MCF 10A (cell line): ENCODE results near the gene NLRC3. TPM values are rescaled to one million over a fixed set of nuclear protein-coding genes. Genes with fewer than 3 reads are reported as not detected.

Source experiments
- BruUV-seq: library from RNA; stranded (reverse); fragments of 400-500 nt; replicated peaks from 2 replicates; lab custom pipeline; 2021; lab: Mats Ljungman, UMichigan
- CTCF ChIA-PET: fragments of 300-600 bp; sonication (Branson Sonifier 250); formaldehyde crosslinking; extraction: SDS; loops from one replicate; lab custom pipeline; 2021; ENCODE audit warnings: antibody characterized with exemption, inconsistent platforms; lab: Yijun Ruan, JAX
- POLR2A ChIA-PET: fragments of 300-600, 350-650 bp; sonication (Branson Sonifier 250); formaldehyde crosslinking; extraction: SDS; loops from one replicate; lab custom pipeline; 2020; ENCODE audit warnings: antibody characterized with exemption, inconsistent platforms; lab: Yijun Ruan, JAX
- DNase-seq: peaks from one replicate; pipeline ENCODE4 v3.0.0-alpha.2; 2018; ENCODE audit not compliant: unreplicated experiment
- H3K27ac Mint-ChIP-seq: one replicate; pipeline ENCODE4 v1.8.0; 2022; ENCODE audit warnings: mild to moderate bottlenecking, low read depth, mixed read lengths; ENCODE audit not compliant: unreplicated experiment
- H3K27me3 Mint-ChIP-seq: one replicate; pipeline ENCODE4 v1.8.0; 2022; ENCODE audit warnings: mixed read lengths; ENCODE audit not compliant: insufficient read depth, unreplicated experiment
- H3K36me3 Mint-ChIP-seq: one replicate; pipeline ENCODE4 v1.8.0; 2022; ENCODE audit warnings: mild to moderate bottlenecking, moderate library complexity, mixed read lengths; ENCODE audit not compliant: insufficient read depth, unreplicated experiment
- H3K4me1 Mint-ChIP-seq: one replicate; pipeline ENCODE4 v1.8.0; 2022; ENCODE audit warnings: mixed read lengths; ENCODE audit not compliant: insufficient read depth, unreplicated experiment
- H3K4me3 Mint-ChIP-seq: one replicate; pipeline ENCODE4 v1.8.0; 2022; ENCODE audit warnings: mild to moderate bottlenecking, moderate library complexity, mixed read lengths; ENCODE audit not compliant: unreplicated experiment
- H3K9me3 Mint-ChIP-seq: one replicate; pipeline ENCODE4 v1.8.0; 2022; ENCODE audit warnings: mixed read lengths; ENCODE audit not compliant: unreplicated experiment
- CTCF ChIP-seq: fragments of 200-600 bp; IDR thresholded peaks from one replicate; pipeline ENCODE4 v1.8.0; 2022; ENCODE audit warnings: antibody characterized with exemption, mild to moderate bottlenecking; ENCODE audit not compliant: unreplicated experiment
- intact Hi-C: fragments of 100-400 bp; cut with micrococcal nuclease; formaldehyde crosslinking; loops from 2 replicates; pipeline ENCODE4 v1.14.1; 2022
- total RNA-seq: library from RNA; stranded (reverse); gene quantifications from 2 replicates; pipeline ENCODE4 v1.2.3, GENCODE V29; 2022

NLRC3 gene
- total RNA-seq, 1 experiment from 2014 or later, result not detected

- Mint-ChIP-seq H3K27ac (no peak overlapping the region), H3K36me3 (no peaks in the 10 kb centered on the region), H3K4me3 (no peak overlapping the region), H3K27me3 (no peaks in the 10 kb centered on the region), H3K4me1 (no peaks in the 10 kb centered on the region), H3K9me3 (no peaks in the 10 kb centered on the region)
- ChIA-PET CTCF (no interaction called here), POLR2A (no interaction called here)
- intact Hi-C loops, result no loop called here
- no TSS peak for BruUV-seq
- no peak for DNase-seq
- no peak for TF ChIP-seq CTCF
Observed at GRCh38 chr16:3595521-3596021, 18.4 kb upstream of the NLRC3 start.

GRCh38 chr16:3595110-3595486 is 17.9 kb upstream of the NLRC3 start:
- ChIA-PET CTCF (no interaction called here), POLR2A (no interaction called here)
- no peak for DNase-seq
- no peak for TF ChIP-seq CTCF
- H3K36me3 Mint-ChIP-seq, result no peaks in the 10 kb centered on the region
- no peaks in the 10 kb centered on the region for H3K4me1 Mint-ChIP-seq
- intact Hi-C loops, result no loop called here
- H3K27ac Mint-ChIP-seq, result no peak overlapping the region
- H3K4me3 Mint-ChIP-seq, result no peak overlapping the region
- H3K9me3 Mint-ChIP-seq, result no peaks in the 10 kb centered on the region
- no peaks in the 10 kb centered on the region for H3K27me3 Mint-ChIP-seq
- no TSS peak for BruUV-seq

- no peaks in the 10 kb centered on the region for H3K9me3 Mint-ChIP-seq
- no peaks in the 10 kb centered on the region for H3K4me1 Mint-ChIP-seq
- H3K27ac Mint-ChIP-seq, result no peak overlapping the region
- ChIA-PET POLR2A (no interaction called here), CTCF (no interaction called here)
- TF ChIP-seq CTCF, result no peak
- no TSS peak for BruUV-seq
- no peak overlapping the region for H3K4me3 Mint-ChIP-seq
- no peaks in the 10 kb centered on the region for H3K27me3 Mint-ChIP-seq
- DNase-seq, result no peak
- H3K36me3 Mint-ChIP-seq, result no peaks in the 10 kb centered on the region
- intact Hi-C loops, result no loop called here
Observed at GRCh38 chr16:3594316-3595109, 17.3 kb upstream of the NLRC3 start.

GRCh38 chr16:3592559-3592958 is 15.4 kb upstream of the NLRC3 start:
- no peak for DNase-seq
- H3K27me3 Mint-ChIP-seq, result no peaks in the 10 kb centered on the region
- no TSS peak for BruUV-seq
- no peaks in the 10 kb centered on the region for H3K36me3 Mint-ChIP-seq
- H3K4me3 Mint-ChIP-seq, result no peak overlapping the region
- ChIA-PET POLR2A (no interaction called here), CTCF (no interaction called here)
- intact Hi-C loops, result no loop called here
- no peaks in the 10 kb centered on the region for H3K9me3 Mint-ChIP-seq
- H3K27ac Mint-ChIP-seq, result no peak overlapping the region
- no peak for TF ChIP-seq CTCF
- H3K4me1 Mint-ChIP-seq, result no peaks in the 10 kb centered on the region
